WERI-Rb-1 (cell line): ENCODE results near the gene MPPED2.
"Not testable (repeated sequence)": the region's sequence is repeated elsewhere in the genome, so short reads cannot be mapped to it uniquely, and the experiment has no call there.

Experiments used
- DNase-seq: peaks from one replicate; pipeline ENCODE4 v3.0.0-alpha.2; 2020
- H3K27ac ChIP-seq: fragments of 250-450 bp; sonication (Bioruptor Pico); 2 replicates; pipeline ENCODE4 v1.5.1; 2020; ENCODE audit warnings: mild to moderate bottlenecking, moderate library complexity
- H3K27me3 ChIP-seq: fragments of 250-450 bp; sonication (Bioruptor Pico); 2 replicates; pipeline ENCODE4 v1.5.1; 2021; ENCODE audit warnings: mild to moderate bottlenecking, low read depth, moderate library complexity; ENCODE audit not compliant: insufficient read depth, severe bottlenecking
- H3K36me3 ChIP-seq: fragments of 250-450 bp; sonication (Bioruptor Pico); 2 replicates; pipeline ENCODE4 v1.5.1; 2020; ENCODE audit warnings: mild to moderate bottlenecking, moderate library complexity
- H3K4me3 ChIP-seq: 2 replicates; pipeline ENCODE4 v1.5.1; 2011; ENCODE audit warnings: low read depth, mild to moderate bottlenecking, control low read depth, low read length
- H3K9me3 ChIP-seq: fragments of 250-450 bp; sonication (Bioruptor Pico); 2 replicates; pipeline ENCODE4 v1.5.1; 2021; ENCODE audit warnings: mild to moderate bottlenecking, moderate library complexity; ENCODE audit not compliant: severe bottlenecking
- TF ChIP-seq, protein P1 (sequence below): IDR thresholded peaks from 2 replicates; pipeline ENCODE4 v1.5.1; 2011; ENCODE audit warnings: low read depth, mild to moderate bottlenecking, control low read depth, inconsistent platforms, low read length

Gene MPPED2

DNA sequence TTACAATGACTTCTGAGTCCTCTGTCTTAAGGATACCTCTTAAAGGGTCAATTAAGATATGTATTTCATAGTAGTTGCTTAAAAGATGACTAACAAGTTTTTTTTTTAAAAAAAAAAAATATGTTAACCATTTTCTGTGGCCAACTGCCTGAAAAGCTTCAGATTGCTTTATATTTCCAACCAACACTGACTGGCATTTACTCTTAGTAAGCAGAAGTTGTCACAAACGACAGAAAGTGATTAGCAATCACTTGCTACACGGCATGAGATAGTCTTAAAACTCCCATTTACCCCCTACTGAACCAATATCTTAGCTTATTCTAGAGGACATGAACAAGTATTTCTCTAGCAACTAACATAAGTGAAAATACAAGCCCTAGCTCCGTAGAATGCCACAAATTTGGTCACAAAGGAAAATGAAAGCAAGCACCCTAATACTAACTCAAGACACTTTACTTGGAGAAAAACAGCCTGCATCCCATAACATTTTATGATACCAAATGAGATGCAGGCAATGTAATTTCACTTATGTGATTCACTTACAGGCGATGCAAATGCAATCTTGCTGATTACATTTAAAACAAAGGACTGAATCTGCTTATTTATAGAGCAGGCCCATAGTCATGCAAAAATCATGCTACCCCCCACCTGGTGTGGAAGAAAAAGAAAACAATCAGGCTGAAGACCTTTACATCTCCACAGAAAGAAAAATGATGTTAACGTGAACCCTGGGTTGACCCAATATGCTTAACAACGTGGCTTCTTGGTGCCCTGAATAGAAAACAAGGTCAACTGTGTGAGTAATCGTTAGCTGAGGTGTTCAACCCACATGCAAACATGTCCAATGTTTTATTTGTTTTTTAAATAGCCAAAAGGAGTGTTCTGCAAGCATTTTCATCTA is 25.7 kb downstream of the MPPED2 start:
- Histone ChIP-seq H3K4me3 (no peak overlapping the region), H3K27me3 (no peaks in the 10 kb centered on the region), H3K36me3 (peaks cover 51% of the 10 kb centered on the region), H3K9me3 (no peaks in the 10 kb centered on the region), H3K27ac (no peak overlapping the region)
- DNase-seq: no peak
- TF ChIP-seq, protein P1, sequence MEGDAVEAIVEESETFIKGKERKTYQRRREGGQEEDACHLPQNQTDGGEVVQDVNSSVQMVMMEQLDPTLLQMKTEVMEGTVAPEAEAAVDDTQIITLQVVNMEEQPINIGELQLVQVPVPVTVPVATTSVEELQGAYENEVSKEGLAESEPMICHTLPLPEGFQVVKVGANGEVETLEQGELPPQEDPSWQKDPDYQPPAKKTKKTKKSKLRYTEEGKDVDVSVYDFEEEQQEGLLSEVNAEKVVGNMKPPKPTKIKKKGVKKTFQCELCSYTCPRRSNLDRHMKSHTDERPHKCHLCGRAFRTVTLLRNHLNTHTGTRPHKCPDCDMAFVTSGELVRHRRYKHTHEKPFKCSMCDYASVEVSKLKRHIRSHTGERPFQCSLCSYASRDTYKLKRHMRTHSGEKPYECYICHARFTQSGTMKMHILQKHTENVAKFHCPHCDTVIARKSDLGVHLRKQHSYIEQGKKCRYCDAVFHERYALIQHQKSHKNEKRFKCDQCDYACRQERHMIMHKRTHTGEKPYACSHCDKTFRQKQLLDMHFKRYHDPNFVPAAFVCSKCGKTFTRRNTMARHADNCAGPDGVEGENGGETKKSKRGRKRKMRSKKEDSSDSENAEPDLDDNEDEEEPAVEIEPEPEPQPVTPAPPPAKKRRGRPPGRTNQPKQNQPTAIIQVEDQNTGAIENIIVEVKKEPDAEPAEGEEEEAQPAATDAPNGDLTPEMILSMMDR: no peak

DNA sequence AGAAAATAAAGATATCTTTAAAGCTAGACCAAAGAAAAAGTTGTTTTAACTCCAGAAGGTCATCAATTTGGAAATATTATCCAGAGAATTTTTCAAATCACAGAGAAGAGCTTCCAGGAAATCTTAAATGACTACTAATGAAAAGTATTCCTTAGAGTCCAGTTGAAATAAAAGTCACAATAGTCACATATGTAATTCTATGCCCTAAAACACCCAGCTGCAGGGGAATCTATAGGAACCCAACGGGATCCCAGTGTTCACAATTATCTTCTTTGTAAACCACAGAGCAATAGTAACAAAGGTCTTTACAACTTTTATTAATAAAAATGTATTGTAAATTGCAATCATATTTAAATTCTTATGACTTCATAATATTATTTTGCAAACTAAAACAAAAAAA is 27.1 kb downstream of the MPPED2 start:
- no peaks in the 10 kb centered on the region for H3K9me3 ChIP-seq
- H3K27ac ChIP-seq: no peak overlapping the region
- H3K27me3 ChIP-seq: no peaks in the 10 kb centered on the region
- H3K36me3 ChIP-seq: peaks cover 42% of the 10 kb centered on the region
- H3K4me3 ChIP-seq: no peak overlapping the region
- no peak for DNase-seq
- TF ChIP-seq, protein P1: no peak

DNA sequence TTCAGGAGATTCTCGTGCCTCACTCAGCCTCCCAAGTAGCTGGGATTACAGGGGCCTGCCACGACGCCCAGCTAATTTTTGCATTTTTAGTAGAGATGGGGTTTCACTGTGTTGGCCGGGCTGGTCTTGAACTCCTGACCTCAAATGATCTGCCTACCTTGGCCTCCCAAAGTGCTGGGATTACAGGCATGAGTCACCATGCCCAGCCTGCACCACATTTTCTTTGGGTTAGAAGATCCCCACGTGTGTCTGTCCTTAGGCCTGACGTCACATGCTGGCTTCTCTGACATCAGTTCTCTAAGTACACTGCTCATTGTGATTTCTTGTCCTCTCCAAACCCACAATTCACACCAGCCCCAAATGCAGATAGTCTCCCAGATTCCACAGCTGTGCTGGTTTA is 31.6 kb downstream of the MPPED2 start:
- not testable (repeated sequence) for H3K27me3 ChIP-seq, H3K27ac ChIP-seq, DNase-seq, H3K9me3 ChIP-seq, H3K4me3 ChIP-seq
- H3K36me3 ChIP-seq: peaks cover 22% of the 10 kb centered on the region; the same call in 1 of the 2 replicates

DNA sequence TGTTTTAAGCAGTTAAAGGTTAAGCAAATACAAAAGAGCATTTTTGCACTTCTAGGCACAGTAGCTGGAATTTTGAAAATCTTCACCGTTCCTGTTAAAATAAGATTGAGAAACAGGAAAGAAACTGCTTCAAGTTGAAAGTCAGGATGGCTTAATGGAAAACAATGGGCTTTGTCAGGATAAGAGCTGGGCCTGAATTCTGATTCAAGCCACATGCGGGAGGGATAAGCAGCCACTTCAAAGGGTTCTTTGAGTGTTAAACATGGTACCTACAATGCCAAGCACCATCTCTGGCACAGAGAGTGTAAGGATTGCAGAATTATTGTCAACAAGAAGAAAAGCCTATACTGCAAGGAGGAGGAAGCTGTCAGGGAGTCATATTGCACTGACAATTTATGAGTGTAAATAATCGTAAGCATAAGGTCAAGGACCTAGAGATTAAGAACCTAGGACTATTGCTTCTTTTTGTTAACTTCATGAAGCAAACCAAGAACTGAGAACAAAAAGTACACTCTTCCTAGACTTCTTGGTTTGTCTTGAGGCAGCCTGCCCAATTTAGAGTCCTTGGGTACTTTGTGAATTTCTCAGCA is 32.5 kb downstream of the MPPED2 start:
- Histone ChIP-seq H3K4me3 (no peak overlapping the region), H3K27me3 (no peaks in the 10 kb centered on the region), H3K9me3 (no peaks in the 10 kb centered on the region), H3K36me3 (peaks cover 22% of the 10 kb centered on the region; the same call in 1 of the 2 replicates), H3K27ac (no peak overlapping the region)
- DNase-seq: no peak
- TF ChIP-seq, protein P1: no peak

DNA sequence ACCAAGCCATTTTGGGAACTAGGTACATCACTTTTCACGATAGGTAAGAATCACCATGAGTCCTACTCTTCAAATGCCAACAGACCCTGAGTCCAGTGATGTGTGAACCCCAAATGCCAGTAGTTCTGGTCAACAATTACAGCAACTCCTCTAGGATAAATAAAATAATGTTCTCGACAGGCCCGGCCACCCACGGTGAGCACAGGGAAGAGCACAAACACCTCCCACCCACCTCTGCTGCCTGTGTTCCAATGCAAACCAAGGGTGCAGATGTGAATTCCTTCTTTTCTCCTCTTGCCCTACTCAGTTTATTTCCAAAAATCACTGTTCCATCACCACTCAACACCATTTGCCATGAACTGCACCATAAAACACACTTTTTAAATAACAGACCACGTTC is 33.3 kb downstream of the MPPED2 start:
- Histone ChIP-seq H3K9me3 (no peaks in the 10 kb centered on the region), H3K27me3 (no peaks in the 10 kb centered on the region), H3K27ac (no peak overlapping the region), H3K36me3 (peaks cover 22% of the 10 kb centered on the region; the same call in 1 of the 2 replicates), H3K4me3 (no peak overlapping the region)
- TF ChIP-seq, protein P1: no peak
- DNase-seq: no peak

DNA sequence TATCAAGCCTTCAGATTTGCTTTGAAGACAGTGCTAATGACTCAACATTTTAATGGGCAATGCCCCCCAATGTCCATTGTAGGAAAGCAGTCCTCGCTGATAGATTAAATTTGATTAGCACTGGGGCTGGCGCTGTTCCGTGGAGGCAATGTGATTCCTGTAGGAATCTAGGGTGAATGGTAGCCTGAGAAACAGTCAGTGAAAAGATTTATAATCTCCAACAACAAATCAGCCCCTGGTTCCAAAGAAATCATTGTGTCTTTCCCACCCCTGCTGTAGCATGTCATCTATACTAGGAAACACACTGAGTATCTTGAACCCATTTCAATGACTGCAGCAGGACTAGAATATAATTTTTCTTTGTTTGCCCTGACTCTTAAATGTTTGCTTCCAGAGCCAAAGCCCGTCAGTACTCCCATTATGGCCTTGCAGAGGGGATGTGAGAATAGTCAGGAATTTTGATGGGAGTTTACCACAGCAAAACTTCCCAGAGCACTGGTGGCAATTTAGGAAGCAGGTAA is 36.1 kb downstream of the MPPED2 start:
- H3K4me3 ChIP-seq: no peak overlapping the region
- H3K27ac ChIP-seq: no peak overlapping the region
- no peak for DNase-seq
- TF ChIP-seq, protein P1: no peak
- H3K9me3 ChIP-seq: no peaks in the 10 kb centered on the region
- H3K36me3 ChIP-seq: peaks cover 14% of the 10 kb centered on the region
- no peaks in the 10 kb centered on the region for H3K27me3 ChIP-seq
